Stimulated activated CD8-positive, alpha-beta memory T cell treated with anti-CD3 and anti-CD28 coated beads, Interleukin-15, amount 100 ng/mL, for 48 hours (primary cell): Measurements from ENCODE around the gene MTG1.
"Not testable (repeated sequence)": the region's sequence is repeated elsewhere in the genome, so short reads cannot be mapped to it uniquely, and the experiment has no call there.

Source experiments
- DNase-seq, 2 donors: peaks; one replicate each; pipeline ENCODE4 v3.0.0-alpha.2; 2020; ENCODE audit warnings: low read depth in 2 of 2

The MTG1 gene

GRCh38 chr10:133400624-133401424, 6.9 kb downstream of the MTG1 start:
- no peak for DNase-seq

GRCh38 chr10:133401500-133401899, 7.5 kb downstream of the MTG1 start:
- no peak for DNase-seq

GRCh38 chr10:133401981-133402725, 8.2 kb downstream of the MTG1 start:
- no peak for DNase-seq

- no peak for DNase-seq
Measured at GRCh38 chr10:133403359-133403758, 9.4 kb downstream of the MTG1 start.

DNA sequence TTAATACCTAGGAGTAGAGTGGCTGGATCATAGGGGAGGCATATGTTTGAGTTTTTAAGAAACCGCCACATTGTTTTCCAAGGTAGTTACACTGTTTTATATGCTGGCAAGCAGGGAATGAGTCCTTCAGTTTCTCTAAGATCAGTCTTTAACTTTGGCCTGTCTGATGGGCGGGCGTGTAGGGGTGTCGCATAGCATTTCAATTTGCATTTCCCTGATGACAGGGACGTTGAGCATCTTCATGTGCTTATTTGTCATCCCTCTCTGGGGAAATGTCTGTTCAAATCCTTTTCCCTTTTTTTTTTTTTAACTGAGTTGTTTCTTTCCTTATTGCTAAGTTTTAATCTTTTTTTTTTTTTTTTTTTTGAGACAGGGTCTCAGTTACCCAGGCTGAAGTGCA, 9.8 kb downstream of the MTG1 start:
- DNase-seq, result no peak

DNA sequence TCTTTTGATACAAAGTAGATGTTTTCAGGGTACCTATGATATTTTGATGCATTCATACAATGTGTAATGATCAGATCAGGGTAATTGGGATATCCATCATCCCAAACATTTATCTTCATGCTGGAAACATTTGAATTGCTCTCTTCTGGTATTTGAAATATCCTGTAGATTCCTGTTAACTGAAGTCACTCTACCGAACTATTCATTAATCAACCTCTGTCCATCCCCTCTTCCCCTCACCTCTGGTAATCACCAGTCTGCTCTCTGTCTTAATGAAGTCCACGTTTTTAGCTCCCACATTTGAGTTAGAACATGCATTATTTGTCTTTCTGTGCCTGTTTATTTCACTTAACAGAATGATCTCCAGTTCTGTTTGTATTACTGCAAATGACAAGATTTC, 11.3 kb downstream of the MTG1 start:
- DNase-seq, result no peak

DNA sequence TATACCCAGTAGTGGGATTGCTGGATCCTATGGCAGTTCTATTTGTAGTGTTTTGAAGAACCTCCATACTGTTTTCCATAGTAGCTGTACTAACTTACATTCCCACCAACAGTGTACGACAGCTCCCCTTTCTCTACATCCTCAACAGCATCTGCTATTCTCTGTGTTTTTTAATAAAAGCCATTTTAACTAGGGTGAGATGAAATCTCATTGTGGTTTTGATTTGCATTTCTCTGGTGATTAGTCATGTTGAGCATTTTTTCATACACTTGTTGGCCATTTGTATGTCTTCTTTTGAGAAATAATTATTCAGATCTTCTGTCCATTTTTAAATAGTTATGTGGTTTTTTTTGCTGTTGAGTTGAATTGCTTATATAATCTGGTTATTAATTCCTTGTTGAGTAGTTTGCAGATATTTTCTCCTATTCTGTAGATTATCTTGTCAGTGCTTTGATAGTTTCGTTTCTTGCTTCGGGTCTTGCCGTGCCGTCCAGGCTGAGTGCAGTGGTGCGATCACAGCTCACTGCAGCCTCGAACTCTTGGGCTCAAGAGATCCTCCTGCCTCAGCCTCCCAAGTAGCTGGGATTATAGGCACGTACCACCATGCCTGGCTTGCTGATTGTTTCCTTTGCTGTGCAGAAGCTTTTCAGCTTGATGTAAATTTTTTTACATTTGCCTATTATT, 12.0 kb downstream of the MTG1 start:
- DNase-seq, result no peak

GRCh38 chr10:133411523-133412380, 17.8 kb downstream of the MTG1 start:
- no peak for DNase-seq

DNA sequence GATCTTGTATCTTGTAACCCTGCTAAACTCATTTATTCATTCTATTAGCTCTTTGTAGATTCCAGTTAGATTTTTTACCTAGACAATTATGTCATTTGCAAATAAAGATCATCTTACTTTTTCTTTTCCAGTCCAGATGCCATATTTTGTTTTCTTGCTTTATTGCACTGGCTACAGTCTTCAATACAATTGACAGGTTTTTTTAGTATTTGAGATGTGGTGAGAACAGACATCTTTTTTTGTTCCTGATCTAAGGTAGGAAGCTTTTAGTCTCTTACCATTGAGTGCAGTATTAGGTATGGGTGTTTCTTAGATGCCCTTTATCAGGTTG, 18.4 kb downstream of the MTG1 start:
- no peak for DNase-seq

GRCh38 chr10:133414401-133414800, 20.4 kb downstream of the MTG1 start:
- not testable (repeated sequence) for DNase-seq

DNA sequence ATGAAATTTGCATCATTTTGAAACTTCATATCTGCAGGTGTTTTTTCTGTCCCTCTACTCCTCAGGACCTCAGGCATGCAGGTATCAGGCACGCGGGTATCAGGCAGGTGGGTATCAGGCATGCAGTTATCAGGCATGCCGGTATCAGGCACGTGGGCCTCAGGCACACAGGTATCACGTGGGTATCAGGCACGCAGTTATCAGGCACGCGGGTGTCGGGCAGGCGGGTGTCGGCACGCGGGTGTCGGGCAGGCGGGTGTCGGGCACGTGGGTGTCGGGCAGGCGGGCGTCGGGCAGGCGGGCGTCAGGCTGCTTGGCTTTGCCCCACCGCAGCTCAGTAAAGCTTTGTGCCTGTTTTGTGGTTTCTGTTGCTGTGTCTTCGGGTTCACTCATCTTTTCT, 21.8 kb downstream of the MTG1 start:
- no peak for DNase-seq

DNA sequence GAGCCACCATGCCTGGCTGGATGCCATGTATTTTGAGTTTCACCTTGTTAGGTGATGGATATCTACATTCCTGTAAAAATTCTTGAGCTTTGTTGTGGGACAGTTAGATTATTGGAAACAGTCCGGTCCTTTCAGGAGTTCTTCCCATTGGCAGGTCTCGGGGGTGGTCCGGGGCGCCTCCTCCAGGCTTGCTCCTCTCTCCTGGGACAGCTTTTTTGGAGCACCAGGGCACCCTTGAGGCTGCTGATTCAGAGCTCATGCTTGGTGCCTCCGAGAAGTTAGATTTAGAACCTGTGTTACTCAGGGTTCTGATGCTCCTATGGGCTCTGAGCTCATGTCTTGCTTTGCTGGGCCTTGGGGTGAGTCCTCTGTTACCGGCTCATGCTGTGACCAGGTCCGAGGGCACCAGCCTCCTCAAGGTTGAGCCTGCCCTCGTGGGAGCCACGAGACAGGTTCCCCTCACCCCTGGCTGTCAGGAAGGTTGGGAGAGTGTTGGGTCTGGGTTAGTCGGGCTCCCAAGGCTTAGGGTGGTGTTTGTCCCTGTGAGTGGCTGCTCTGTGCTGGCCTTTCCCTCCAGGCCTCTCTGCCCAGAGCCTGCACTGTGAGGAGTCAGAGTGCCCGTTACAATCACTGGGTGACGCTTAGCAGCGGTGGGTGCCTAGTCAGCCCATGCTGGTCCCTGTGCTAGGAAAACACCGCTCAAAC, 24.5 kb downstream of the MTG1 start:
- no peak for DNase-seq

GRCh38 chr10:133419211-133419950, 25.4 kb downstream of the MTG1 start:
- DNase-seq, result no peak

DNA sequence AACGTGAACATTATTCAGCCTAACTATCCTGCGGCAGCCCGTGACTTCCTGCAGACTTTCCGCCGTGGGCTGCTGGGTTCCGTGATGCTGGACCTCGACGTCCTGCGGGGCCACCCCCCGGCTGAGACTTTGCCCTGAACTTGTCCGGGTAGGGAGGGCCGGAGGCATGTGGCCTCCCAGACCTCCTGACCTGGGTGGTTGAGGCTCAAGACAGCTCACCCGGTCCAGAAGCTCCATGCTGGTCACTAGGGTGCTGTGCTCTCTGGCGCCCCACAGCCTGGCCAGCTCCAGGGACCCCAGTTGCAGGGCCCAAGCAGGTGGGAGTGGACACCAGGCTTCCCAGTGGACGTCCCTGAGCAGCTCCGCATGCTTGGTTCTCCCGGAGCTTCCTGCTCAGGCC, 26.1 kb downstream of the MTG1 start:
- DNase-seq, result no peak

GRCh38 chr10:133420579-133420978, 26.6 kb downstream of the MTG1 start:
- no peak for DNase-seq

DNA sequence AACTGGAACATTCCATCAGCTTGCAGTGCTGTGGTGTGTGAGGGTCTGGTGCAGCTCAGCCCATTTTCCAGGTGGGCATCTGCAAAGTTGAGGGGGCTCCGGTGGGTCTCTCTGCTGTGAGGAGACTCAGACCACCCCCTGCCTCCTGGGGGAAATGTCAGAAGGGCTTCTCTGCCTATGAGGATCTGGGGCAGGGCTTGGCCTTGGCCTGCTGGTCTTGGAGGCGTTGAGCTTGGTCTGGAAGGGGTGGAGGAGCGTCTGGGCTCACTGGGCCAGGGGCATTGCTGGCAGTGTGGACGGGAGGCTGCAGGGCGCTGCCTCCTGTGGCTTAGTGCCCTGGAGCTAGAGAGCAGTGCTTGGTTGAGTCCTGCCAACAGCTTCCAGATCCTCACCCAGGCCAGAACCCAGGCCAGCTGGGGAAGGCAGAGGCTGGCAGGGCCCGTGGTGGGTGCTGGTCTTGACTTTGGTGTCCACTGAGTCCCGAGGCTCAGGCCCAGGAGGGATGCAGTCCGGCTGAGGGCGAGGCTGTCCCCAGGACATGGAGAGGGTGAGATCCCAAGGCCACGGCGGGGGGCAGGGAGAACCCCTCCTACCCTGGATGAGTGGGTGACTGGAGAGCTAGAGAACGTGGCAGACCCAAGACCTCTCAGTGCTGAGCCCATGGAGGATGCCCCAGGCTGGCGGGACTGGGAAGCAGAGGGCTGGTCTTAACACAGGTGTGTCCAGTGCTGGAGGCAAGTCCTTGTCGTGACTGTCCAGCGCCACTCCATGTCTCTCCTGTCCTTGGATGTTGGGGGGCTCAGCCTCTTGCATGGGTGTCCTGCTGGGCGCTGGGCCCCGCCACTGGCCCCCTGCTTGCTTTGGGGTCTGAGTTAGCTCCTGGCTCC, 27.6 kb downstream of the MTG1 start:
- DNase-seq, result no peak

- no peak for DNase-seq
Measured at GRCh38 chr10:133422223-133422806, 28.4 kb downstream of the MTG1 start.

GRCh38 chr10:133422807-133423771, 29.1 kb downstream of the MTG1 start:
- no peak for DNase-seq
